Measurements from ENCODE around the gene HSFX3.

DNA sequence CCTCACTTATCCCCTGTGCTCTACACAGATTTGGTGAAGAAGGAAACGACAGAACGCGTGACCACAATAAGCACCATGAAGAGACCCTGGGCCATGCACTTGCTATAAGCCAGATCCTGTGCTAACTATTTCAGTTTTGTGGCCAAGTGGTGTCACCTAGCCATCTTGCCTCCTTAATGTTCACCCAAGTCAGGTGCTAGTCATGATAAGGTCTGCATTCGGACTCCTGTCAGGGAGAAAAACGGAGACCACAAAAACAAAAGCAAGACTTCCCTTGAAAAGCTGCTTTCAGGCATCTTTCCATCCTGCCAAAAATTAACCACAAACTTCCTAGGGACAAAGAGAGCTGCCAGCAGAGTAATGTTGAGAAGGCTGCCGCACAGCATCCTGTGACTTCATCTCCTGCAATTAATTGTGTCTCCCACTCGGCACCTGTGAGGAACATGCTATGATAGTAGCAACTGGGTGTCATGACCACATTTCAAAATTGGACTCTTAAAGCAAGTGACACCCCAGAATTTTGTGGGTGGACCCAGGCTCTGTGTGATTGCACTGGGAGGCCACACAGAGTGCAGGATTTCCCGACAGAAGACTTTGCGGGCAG, 35.8 kb downstream of the HSFX3 start:
- no peak for TF ChIP-seq EZH2 (IDR thresholded peaks at IDR 0.05; ENCODE audit: borderline replicate concordance, low read depth, low read length, poor library complexity, severe bottlenecking)
- TF ChIP-seq, protein P1, sequence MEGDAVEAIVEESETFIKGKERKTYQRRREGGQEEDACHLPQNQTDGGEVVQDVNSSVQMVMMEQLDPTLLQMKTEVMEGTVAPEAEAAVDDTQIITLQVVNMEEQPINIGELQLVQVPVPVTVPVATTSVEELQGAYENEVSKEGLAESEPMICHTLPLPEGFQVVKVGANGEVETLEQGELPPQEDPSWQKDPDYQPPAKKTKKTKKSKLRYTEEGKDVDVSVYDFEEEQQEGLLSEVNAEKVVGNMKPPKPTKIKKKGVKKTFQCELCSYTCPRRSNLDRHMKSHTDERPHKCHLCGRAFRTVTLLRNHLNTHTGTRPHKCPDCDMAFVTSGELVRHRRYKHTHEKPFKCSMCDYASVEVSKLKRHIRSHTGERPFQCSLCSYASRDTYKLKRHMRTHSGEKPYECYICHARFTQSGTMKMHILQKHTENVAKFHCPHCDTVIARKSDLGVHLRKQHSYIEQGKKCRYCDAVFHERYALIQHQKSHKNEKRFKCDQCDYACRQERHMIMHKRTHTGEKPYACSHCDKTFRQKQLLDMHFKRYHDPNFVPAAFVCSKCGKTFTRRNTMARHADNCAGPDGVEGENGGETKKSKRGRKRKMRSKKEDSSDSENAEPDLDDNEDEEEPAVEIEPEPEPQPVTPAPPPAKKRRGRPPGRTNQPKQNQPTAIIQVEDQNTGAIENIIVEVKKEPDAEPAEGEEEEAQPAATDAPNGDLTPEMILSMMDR (conservative IDR thresholded peaks at IDR 0.05; ENCODE audit: low read depth, low read length) = no peak
